ENCODE measurements around the gene ATP11B.

Gene ATP11B

DNA sequence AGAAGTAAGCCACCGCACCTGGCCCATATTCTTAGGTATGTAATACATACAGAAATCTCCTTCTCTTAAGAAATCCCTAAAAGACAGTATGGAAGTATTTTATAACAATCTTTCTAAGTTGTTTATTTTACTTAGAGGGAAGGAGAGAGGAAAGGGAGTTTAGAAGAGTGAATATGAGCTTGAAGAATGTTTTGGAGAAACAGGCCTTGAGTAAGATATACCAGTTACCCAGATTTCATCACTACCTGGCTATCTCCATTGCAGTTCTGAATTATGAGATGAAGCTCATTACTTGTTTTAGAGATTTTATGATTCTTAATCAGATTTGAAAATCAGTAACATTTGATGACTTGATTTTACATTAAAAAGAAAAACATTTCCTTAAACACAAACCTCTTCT is 115.2 kb downstream of the ATP11B start:
- DNase-seq (ENCODE audit: low read depth in 1 of 2, low spot score in 1 of 2), result no peak

DNA sequence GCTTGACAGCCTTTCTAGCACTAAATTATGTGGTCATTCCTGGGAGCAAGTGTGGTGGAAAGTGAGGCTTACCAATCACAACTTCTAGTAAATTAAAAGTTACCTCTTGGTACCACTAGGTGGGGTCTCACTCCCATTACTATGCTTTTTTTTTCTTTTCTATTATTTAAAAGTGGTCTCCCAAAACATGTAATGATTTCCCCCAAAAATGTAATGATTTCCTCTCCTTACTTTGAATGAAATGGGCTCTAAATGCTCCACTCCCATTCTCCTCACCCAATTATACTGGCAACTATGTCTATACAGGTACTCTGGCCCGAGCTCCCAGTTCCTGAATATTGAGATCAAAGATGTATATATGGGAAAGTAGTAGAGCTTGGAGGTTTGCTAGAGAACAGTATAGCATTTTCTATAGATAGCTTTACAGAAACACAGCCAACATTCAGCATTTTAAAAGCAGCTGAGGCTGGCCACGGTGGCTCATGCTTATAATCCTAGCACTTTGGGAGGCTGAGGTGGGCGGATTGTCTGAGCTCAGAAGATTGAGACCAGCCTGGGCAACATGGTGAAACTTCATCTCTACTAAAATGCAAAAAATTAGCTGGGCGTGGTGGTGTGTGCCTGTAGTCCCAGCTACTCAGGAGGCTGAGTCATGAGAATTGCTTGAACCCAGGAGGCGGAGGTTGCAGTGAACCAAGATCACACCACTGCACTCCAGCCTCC is 116.2 kb downstream of the ATP11B start:
- no peak for DNase-seq (ENCODE audit: low read depth in 1 of 2, low spot score in 1 of 2)

DNA sequence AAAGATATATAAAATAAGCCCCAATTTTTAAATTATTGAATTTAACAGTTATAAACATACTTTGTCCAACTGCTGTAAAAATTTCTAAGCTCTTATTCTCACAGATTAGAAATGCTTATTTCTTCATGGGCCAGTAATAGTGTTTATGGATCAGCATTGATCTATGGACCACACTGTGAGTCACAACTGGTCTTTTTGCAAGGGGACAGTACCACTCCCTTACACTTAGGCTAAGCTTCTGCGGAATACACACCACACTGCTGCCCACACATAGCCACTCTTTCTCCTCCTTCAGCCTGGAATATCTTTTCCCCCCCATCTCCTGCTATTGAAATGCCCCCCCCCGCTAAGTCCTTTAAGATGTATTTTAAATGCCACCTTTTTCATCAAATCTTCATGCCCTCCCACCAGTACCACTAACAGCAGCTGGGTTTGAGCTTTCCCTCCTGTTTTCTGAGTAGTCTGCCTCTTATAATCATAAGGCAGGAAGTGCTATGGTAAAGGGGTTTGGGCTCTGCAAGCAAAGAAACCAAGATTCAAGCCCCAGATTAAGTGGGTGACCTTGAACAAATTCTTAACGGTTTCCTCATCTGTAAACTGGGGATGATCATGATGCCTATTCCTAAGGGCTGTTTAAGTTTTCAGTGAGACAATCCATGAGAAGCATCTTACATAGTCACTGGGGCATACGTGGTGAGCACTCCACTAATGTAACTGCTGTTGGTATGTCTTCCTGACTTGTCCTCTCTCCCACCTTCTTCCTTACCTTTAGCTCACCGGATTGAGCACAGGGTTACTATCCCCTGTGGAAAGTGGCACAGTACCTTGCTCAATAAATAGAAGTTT is 117.9 kb downstream of the ATP11B start:
- DNase-seq (ENCODE audit: low read depth in 1 of 2, low spot score in 1 of 2), result no peak

DNA sequence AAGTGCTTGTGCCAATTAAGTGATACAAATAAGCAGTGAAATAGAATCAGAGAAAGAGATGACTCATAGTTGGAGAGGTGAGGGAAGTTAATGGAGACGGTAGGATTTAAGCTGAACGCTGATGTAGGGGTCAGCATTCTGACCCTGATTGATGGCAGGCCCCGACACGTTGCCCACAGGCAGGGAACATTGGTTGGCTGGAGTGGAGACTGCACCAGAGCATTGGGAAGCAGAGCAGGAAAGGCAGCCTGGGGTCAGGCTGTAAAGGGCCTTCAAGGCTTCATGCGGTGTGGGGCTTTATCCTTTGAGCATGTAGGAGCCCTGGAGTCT is 118.4 kb downstream of the ATP11B start:
- no peak for DNase-seq (ENCODE audit: low read depth in 1 of 2, low spot score in 1 of 2)

DNA sequence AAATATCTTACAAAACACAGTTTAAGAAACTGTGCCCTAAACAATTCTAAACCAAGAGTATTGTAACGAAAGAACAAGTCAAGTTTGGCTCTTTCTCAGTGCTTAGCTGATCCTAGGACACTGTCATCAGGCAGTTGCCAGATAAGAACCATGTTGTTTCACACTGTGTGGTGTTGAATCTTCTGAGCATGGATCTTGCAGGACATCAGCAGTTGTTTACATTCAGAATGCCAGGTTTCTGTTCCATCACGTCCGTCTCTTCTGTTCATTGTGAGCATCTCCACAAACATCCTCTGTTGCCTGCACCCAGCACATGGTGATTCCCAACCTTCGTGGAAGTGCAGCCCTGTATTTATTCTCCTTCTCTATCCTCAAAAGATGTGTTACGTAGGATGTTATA is 119.2 kb downstream of the ATP11B start:
- no peak for DNase-seq (ENCODE audit: low read depth in 1 of 2, low spot score in 1 of 2)

DNA sequence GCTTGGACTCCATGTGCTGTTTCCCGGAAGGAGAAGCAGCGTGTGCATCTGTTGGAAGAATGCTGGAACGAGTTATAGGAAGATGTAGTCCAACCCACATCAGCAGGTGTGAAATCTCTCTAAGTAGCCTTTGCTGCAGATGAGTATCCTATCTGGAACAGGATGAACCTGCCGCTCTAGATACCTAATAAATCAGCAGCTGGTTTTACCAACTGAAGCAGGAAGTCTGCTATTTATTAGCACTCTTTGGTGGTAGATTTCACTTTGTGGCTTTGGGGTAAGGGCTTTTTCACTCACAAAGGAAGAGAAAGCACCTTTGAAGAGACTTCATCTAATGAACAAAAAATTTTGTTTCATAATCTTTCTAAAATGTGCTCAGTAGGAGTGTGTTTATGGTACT is 120.6 kb downstream of the ATP11B start:
- no peak for DNase-seq (ENCODE audit: low read depth in 1 of 2, low spot score in 1 of 2)

DNA sequence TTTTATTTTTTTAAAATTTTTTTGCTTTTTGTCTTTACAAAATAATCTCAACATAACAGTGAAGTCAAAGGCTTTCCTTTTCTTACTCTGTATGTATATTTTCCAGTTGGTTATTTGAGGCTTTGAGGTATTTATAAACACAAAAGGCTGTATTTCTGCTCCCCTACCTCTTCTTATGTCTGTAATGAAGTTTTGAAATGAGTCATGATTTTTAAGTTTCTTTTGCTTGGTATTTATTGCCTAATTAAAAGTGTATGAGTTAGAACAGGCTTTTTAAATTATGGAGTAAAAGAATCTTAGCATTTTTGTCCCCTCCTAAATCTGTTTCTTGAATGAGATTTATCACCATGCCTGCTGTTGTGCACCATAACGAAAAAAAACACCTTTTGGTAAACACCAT is 121.0 kb downstream of the ATP11B start:
- no peak for DNase-seq (ENCODE audit: low read depth in 1 of 2, low spot score in 1 of 2)

DNA sequence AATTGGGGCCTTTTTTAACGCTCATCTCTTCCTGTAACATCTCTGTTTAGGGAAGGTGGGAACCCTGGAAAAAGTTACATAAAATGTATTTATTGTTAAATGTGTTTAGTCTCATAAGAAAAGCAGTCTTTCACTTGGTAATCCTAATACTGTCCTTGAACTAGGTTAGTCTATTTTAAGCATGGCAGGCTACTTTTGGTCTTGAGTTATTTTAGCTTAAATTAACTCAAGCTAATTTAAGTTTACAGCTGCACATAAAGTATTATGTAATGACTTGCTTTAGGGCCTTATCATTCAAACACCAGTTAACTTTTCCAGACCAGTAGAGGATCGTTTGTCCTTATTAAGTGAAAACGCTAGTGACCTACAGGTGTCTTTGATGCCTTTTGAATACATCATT is 123.8 kb downstream of the ATP11B start:
- no peak for DNase-seq (ENCODE audit: low read depth in 1 of 2, low spot score in 1 of 2)

DNA sequence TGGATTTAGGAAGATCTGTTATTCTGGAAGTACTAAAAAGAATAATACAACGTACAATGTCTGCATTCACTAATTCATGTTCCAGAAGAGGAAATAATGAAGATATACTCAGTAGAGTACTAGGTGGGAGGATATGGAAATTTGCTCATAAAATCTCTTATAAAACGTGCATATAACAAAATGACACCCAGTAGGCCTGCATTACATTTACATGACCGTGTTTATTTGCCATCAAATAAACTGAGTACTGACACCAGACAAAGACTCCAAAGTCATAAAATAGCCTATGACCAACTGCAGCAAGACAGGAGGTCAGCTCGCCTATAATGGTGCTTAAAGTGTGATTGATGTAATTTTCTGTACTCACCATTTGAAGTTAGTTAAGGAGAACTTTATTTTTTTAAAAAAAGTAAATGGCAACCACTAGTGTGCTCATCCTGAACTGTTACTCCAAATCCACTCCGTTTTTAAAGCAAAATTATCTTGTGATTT is 126.6 kb downstream of the ATP11B start:
- DNase-seq (ENCODE audit: low read depth in 1 of 2, low spot score in 1 of 2), result no peak

DNA sequence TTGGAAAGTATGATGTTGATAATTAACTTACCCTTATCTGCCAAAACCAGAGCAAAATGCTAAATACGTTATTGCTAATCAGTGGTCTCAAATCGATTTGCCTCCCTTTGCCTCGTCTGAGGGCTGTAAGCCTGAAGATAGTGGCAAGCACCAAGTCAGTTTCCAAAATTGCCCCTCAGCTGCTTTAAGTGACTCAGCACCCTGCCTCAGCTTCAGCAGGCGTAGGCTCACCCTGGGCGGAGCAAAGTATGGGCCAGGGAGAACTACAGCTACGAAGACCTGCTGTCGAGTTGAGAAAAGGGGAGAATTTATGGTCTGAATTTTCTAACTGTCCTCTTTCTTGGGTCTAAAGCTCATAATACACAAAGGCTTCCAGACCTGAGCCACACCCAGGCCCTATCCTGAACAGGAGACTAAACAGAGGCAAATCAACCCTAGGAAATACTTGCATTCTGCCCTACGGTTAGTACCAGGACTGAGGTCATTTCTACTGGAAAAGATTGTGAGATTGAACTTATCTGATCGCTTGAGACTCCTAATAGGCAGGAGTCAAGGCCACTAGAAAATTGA is 127.3 kb downstream of the ATP11B start:
- no peak for DNase-seq (ENCODE audit: low read depth in 1 of 2, low spot score in 1 of 2)

DNA sequence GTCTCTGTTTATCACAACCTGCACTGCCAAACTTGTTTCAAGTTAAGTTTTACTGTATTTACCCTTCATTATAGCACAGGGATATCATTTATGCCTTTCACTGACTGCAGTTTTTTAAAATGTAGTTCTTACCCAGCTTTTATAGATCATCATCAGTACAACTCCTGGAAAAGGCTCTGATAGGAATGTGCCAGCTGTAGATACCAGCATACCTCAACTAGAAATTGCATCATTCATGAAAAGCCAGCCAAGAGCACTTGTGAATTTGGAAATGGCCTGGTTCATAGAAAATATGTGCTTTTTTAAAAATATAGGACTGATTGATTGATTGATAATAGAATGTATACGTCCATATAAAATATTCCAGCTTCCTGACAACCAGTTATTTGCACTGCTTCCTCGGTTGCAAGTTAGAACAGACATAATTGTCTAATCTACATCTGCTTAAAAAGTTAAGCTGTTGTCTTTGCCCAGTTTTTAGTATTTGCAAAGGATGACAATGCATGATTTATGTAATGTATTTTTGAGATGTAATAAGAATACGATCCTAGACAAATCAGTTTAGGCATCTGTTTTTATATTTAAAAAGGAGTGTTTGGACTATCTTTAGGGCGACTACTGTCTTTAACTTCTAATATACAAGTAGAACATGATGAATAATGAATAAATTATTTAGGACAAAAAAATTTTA is 128.5 kb downstream of the ATP11B start:
- DNase-seq (ENCODE audit: low read depth in 1 of 2, low spot score in 1 of 2), result no peak

DNA sequence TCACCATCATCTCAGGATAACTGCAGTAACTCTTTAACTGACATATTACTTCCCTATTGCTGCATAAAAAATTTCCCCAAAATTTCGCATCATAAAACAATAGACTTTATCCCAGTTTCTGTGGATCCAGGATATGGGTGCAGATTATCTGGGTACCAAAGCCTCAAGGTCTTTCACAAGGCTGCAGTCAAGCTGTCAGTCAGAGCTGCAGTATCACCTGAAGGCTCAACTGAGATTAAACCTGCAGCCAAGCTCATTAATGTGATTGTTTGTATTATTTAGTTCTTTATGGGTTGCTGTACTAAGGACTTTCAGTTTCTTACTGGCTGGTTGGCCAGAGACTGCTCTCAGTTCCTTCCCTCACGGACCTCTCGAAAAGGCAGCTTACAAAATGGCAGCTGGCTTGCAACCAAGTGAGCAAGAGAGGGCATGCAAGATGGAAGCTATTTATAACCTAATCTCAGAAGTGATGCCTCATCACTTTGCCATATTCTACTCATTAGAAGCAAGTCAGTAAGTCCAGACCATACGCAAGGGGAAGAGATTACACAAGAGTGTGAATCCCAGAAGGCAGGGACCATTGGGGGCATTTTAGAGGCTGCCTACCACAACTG is 132.1 kb downstream of the ATP11B start:
- DNase-seq (ENCODE audit: low read depth in 1 of 2, low spot score in 1 of 2), result no peak

DNA sequence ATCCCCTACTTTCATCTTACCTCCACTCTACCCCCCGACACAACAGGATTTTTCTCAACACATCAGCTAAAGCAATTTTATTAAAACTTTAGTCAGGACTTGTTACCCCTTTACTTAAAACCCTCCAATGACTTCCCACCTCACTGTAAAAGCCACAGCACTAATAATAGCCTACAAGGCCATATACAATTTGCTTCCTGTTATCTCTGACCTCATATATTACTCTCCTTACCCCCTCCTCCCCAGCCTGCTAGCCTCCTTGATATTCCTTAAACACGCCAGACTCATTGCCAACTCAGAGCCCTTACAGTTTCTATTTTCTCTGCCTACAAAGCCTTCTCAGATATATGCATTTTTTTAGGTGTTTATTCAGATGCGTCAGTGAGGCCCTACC is 132.6 kb downstream of the ATP11B start:
- no peak for DNase-seq (ENCODE audit: low read depth in 1 of 2, low spot score in 1 of 2)

DNA sequence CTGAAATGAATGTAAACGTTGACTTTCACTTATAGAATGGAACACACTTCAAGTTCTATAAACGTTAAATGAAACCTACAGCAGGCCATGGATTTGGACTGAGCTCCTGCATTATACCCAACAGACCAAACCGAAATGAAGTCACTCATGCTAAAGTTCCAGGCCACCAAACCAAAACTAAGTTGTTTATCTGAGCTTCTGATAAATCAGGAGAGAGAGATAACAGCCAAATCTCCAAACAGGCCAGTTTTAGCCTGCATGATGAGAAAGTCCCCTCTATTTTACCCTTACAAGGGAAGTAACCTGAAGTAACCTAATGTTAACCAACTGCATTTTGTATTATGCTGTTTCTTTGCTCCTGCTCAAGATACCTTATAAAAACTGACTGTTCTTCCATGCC is 142.5 kb downstream of the ATP11B start:
- DNase-seq (ENCODE audit: low read depth in 1 of 2, low spot score in 1 of 2), result no peak

DNA sequence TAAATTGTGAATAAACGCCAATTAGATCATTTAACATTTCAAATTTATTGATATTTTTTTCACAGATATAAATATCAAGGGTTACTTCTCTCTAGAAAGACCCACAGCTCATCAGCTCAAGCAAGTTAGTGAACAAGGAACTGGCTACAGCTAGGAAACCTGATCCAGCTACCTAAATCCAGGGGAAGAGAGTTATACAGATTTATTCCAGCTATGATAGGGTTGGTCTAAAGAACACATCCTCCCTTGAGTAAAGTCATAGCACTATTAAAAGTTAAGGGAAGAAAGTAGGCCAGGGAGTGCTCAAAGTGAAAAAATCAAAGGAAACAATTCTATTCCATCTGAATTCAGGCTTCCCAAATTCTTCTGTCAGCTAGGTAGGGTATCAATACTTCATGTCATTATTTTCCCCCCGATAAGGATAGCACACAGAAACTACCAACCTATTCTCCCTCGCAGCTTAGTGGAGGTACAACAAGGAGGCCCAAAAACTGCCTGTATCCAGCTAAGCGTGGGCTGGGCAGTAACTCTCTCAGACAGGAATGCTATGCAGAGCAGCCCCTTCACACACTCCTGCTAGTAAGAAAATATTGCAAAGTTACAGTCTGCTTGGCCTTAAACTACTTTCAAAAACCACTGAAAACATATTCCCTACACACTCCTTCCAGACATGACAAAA is 143.1 kb downstream of the ATP11B start:
- DNase-seq (ENCODE audit: low read depth in 1 of 2, low spot score in 1 of 2), result no peak

DNA sequence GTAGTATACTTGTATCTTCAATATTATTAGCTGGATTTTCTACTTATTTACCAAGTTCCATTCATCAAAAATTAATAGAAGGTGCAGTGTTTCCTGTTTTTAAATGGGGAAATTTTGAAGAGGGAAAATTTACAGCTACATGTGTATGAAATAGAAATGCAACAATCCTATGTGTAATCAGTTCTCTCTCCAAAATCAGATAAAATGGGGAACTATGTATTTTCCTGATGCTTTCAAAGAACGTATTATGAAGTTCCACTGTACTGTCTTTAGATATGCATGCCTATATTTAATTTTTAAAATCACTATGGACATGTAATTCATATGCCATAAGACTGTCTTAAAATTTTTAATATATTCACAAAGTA is 143.6 kb downstream of the ATP11B start:
- DNase-seq (ENCODE audit: low read depth in 1 of 2, low spot score in 1 of 2), result no peak

DNA sequence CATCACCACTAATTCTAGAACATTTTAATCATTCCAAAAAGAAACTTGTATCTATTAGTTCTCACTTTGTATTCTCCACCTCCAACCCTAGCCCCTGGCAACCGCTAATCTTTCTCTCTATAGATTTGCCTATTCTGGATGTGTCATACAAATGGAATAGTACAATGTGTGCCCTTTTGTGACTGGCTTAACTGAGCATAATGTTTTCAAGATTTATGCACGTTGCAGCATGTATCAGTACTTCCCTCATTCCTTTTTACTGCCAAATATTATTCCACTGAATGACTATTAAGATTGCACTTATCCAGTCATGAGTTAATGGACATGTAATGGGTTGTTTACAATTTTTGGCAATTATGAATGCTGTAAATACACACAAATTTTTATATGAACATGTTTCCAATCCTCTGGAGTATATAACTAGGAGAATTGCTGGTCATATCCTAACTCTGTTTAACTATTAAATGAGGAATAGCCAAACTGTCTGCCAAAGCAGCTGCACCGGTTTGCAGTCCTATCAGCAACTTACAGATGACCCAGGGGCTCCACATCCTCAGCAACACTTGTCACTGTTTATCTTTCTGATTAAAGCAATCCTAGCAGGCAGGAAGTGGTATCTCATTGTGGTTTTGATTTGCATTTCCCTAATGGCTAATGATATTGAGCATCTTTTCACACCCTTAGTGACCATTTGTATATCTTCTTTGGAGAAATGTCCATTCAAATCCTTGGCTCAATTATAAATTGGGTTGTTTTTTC is 144.2 kb downstream of the ATP11B start:
- no peak for DNase-seq (ENCODE audit: low read depth in 1 of 2, low spot score in 1 of 2)

DNA sequence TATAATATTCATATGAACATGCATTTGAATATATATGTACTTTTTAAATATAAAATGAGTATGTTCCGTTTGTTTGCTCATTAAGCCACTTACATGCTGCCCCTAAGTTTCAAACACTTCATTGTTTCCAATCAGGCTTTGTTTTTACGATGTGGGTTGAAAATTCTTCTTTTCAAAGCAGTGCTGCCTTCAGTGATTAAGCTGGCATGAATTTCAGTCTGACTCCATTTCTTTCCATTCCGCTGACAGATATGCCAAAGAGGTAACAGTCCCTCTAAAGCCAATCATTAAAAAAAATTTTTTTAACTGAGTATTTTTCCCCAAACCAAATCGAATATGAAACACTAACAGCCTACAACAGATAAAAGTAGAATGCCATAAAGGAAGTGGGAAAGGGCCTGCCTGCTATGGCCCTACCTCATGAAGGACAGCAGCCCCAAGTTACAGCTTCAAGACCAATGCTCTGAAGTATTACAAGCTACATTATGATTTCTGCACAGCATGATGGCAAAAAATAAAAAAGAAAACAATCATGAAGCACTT is 147.0 kb downstream of the ATP11B start:
- no peak for DNase-seq (ENCODE audit: low read depth in 1 of 2, low spot score in 1 of 2)

DNA sequence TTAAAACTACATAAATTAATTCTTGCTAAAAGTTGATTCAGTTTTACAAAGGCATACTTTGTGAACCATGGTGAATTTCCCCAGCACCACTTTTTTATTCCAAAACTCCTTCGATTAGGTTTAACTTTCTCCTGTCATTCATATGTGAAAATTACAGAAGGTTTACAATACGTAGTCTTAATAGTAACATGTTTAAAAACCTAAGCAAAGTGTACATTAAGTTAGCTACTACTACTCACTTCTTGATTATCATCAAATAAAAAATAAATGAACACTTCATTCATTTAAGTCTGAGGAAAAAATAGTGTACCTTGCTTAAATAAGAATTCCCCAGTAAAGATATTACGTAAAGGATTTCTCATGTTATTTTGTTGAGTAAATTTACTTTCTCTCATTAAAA is 148.4 kb downstream of the ATP11B start:
- DNase-seq (ENCODE audit: low read depth in 1 of 2, low spot score in 1 of 2), result no peak

DNA sequence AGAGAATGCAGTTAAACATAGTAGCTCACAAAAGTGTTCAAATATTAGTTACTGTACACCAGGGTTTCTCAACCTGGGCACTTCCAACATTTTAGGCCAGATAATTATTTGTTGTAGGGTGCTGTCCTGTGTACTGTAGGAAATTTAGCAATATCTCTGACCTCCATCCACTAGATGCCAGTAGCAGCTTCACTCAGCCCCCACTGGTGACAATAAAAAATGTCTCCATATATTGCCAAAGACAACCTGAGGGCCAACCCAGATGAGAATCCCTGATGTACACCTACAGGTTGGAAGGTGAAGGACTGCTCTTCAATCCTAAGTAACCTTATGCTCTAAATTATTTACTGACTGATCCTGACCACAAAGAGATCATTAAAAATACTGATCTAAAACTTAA is 154.6 kb downstream of the ATP11B start:
- DNase-seq (ENCODE audit: low read depth in 1 of 2, low spot score in 1 of 2), result no peak
